H9 (cell line): ENCODE results near the gene PTOV1. TPM values are rescaled to one million over a fixed set of nuclear protein-coding genes. Genes with fewer than 3 reads are reported as not detected.

ENCODE experiments used
- DNase-seq: peaks from one replicate; pipeline ENCODE4 v3.0.0-alpha.2; 2017
- H2AFZ ChIP-seq: one replicate; pipeline ENCODE4 v1.6.1; 2013; ENCODE audit warnings: mild to moderate bottlenecking, low read length, control low read depth, moderate library complexity
- H2AK5ac ChIP-seq: 2 replicates; pipeline ENCODE4 v1.6.1; 2013; ENCODE audit warnings: low read length, control low read depth, mixed read lengths; ENCODE audit not compliant: insufficient read length
- H2BK120ac ChIP-seq: one replicate; pipeline ENCODE4 v1.6.1; 2013; ENCODE audit warnings: low read depth, mild to moderate bottlenecking, low read length, control low read depth, inconsistent platforms; ENCODE audit not compliant: poor library complexity, severe bottlenecking
- H2BK12ac ChIP-seq: 2 replicates; pipeline ENCODE4 v1.6.1; 2013; ENCODE audit warnings: low read length, control low read depth, mixed read lengths, low read depth; ENCODE audit not compliant: insufficient read length
- H2BK15ac ChIP-seq: 2 replicates; pipeline ENCODE4 v1.6.1; 2013; ENCODE audit warnings: low read depth, low read length, control low read depth
- H2BK20ac ChIP-seq: one replicate; pipeline ENCODE4 v1.6.1; 2013; ENCODE audit warnings: low read depth, mild to moderate bottlenecking, low read length, control low read depth, inconsistent platforms; ENCODE audit not compliant: poor library complexity, severe bottlenecking
- H2BK5ac ChIP-seq: 2 replicates; pipeline ENCODE4 v1.6.1; 2013; ENCODE audit warnings: low read length, control low read depth, mixed read lengths; ENCODE audit not compliant: insufficient read length
- H3K14ac ChIP-seq: 2 replicates; pipeline ENCODE4 v1.6.1; 2013; ENCODE audit warnings: low read length, control low read depth; ENCODE audit not compliant: insufficient read depth
- H3K18ac ChIP-seq: 2 replicates; pipeline ENCODE4 v1.6.1; 2013; ENCODE audit warnings: low read depth, mild to moderate bottlenecking, mixed read lengths, low read length, control low read depth; ENCODE audit not compliant: insufficient read length
- H3K23ac ChIP-seq: 2 replicates; pipeline ENCODE4 v1.6.1; 2013; ENCODE audit warnings: low read length, control low read depth, mixed read lengths, low read depth; ENCODE audit not compliant: insufficient read length
- H3K23me2 ChIP-seq: 2 replicates; pipeline ENCODE4 v1.6.1; 2013; ENCODE audit warnings: low read depth, mild to moderate bottlenecking, mixed read lengths, low read length, control low read depth; ENCODE audit not compliant: insufficient read length, poor library complexity, severe bottlenecking
- H3K27ac ChIP-seq: 2 replicates; pipeline ENCODE4 v1.5.1; 2013; ENCODE audit warnings: low read length, control low read depth, mixed read lengths, low read depth; ENCODE audit not compliant: insufficient read length
- H3K27me3 ChIP-seq: 2 replicates; pipeline ENCODE4 v1.6.1; 2013; ENCODE audit warnings: low read length, control low read depth, inconsistent platforms; ENCODE audit not compliant: insufficient read depth
- H3K4ac ChIP-seq: 2 replicates; pipeline ENCODE4 v1.6.1; 2013; ENCODE audit warnings: low read depth, mild to moderate bottlenecking, control low read depth, inconsistent platforms, low read length, moderate library complexity
- H3K4me1 ChIP-seq: 2 replicates; pipeline ENCODE4 v1.6.1; 2013; ENCODE audit warnings: low read length, control low read depth, inconsistent platforms; ENCODE audit not compliant: insufficient read depth
- H3K4me2 ChIP-seq: 2 replicates; pipeline ENCODE4 v1.6.1; 2013; ENCODE audit warnings: low read length, control low read depth, mixed read lengths; ENCODE audit not compliant: insufficient read length, insufficient read depth
- H3K56ac ChIP-seq: 2 replicates; pipeline ENCODE4 v1.6.1; 2013; ENCODE audit warnings: low read depth, mild to moderate bottlenecking, mixed read lengths, low read length, control low read depth; ENCODE audit not compliant: insufficient read length
- H3K79me1 ChIP-seq: 2 replicates; pipeline ENCODE4 v1.6.1; 2013; ENCODE audit warnings: low read depth, mild to moderate bottlenecking, moderate library complexity, low read length, control low read depth, inconsistent platforms; ENCODE audit not compliant: insufficient read depth, poor library complexity, severe bottlenecking
- H3K79me2 ChIP-seq: 2 replicates; pipeline ENCODE4 v1.6.1; 2013; ENCODE audit warnings: low read length, control low read depth, inconsistent platforms; ENCODE audit not compliant: insufficient read depth
- H3K9ac ChIP-seq: 2 replicates; pipeline ENCODE4 v1.6.1; 2013; ENCODE audit warnings: low read length, control low read depth, mixed read lengths; ENCODE audit not compliant: insufficient read length; ENCODE audit errors: extremely low read depth
- H3K9me3 ChIP-seq: one replicate; pipeline ENCODE4 v1.6.1; 2013; ENCODE audit warnings: low read depth, low read length, inconsistent platforms; ENCODE audit not compliant: control insufficient read depth
- H3T11ph ChIP-seq: one replicate; pipeline ENCODE4 v1.6.1; 2013; ENCODE audit warnings: mild to moderate bottlenecking, low read length, control low read depth, inconsistent platforms
- H4K20me1 ChIP-seq: one replicate; pipeline ENCODE4 v1.6.1; 2013; ENCODE audit not compliant: control insufficient read depth, insufficient read length, insufficient read depth
- H4K5ac ChIP-seq: 2 replicates; pipeline ENCODE4 v1.6.1; 2013; ENCODE audit warnings: low read depth, mild to moderate bottlenecking, mixed read lengths, low read length, control low read depth; ENCODE audit not compliant: insufficient read length
- H4K8ac ChIP-seq: replicated peaks from 2 replicates; pipeline ENCODE4 v1.6.1; 2013; ENCODE audit warnings: low read length, control low read depth, mixed read lengths, low read depth; ENCODE audit not compliant: insufficient read length
- H4K91ac ChIP-seq: 2 replicates; pipeline ENCODE4 v1.6.1; 2013; ENCODE audit warnings: low read depth, mild to moderate bottlenecking, moderate library complexity, mixed read lengths, low read length, control low read depth; ENCODE audit not compliant: insufficient read length
- H3K27ac Mint-ChIP-seq, 3 experiments: 2 replicates in 2 of 3; 3 replicates in 1 of 3; pipeline ENCODE4 v1.8.0; 2020 to 2021; ENCODE audit warnings: mixed read lengths in 3 of 3, mild to moderate bottlenecking in 1 of 3, moderate library complexity in 1 of 3
- H3K27me3 Mint-ChIP-seq: 2 replicates; pipeline ENCODE4 v1.8.0; 2021; ENCODE audit warnings: low read depth, mild to moderate bottlenecking, moderate library complexity, mixed read lengths
- H3K36me3 Mint-ChIP-seq, 3 experiments: 2 replicates in 2 of 3; 3 replicates in 1 of 3; pipeline ENCODE4 v1.8.0; 2020 to 2021; ENCODE audit warnings: low read depth in 3 of 3, mixed read lengths in 3 of 3; ENCODE audit not compliant: insufficient read depth in 1 of 3
- H3K4me1 Mint-ChIP-seq, 2 experiments: 2 replicates each; pipeline ENCODE4 v1.8.0; 2020; ENCODE audit warnings: mixed read lengths in 2 of 2
- H3K4me3 Mint-ChIP-seq, 2 experiments: 2 replicates in 1 of 2; 3 replicates in 1 of 2; pipeline ENCODE4 v1.8.0; 2020 to 2021; ENCODE audit warnings: mild to moderate bottlenecking in 2 of 2, mixed read lengths in 2 of 2, moderate library complexity in 1 of 2
- H3K9me3 Mint-ChIP-seq, 2 experiments: 2 replicates in 1 of 2; 3 replicates in 1 of 2; pipeline ENCODE4 v1.8.0; 2020; ENCODE audit warnings: mild to moderate bottlenecking in 2 of 2, mixed read lengths in 2 of 2, moderate library complexity in 1 of 2
- WGBS: extraction: QIAGEN DNeasy Blood & Tissue Kit; methylation state at CpG from one replicate; pipeline ENCODE4 v1.1.7; 2013; ENCODE audit warnings: missing lambda C conversion rate, low lambda C conversion rate, mixed read lengths; ENCODE audit not compliant: insufficient read length; ENCODE audit errors: extremely low coverage; 5-methylcytosine and 5-hydroxymethylcytosine counted together
- total RNA-seq: library from RNA; stranded (reverse); gene quantifications from 2 replicates; pipeline ENCODE4 v1.2.1, GENCODE V29; 2021
- TF ChIP-seq, protein P1 (sequence below): fragments of 200-600 bp; sonication (generic); conservative IDR thresholded peaks from 3 replicates; pipeline ENCODE4 v1.8.0; 2021; ENCODE audit warnings: antibody characterized with exemption, mild to moderate bottlenecking

Gene PTOV1
- total RNA-seq, 1 experiment from 2014 or later: 309 TPM

DNA sequence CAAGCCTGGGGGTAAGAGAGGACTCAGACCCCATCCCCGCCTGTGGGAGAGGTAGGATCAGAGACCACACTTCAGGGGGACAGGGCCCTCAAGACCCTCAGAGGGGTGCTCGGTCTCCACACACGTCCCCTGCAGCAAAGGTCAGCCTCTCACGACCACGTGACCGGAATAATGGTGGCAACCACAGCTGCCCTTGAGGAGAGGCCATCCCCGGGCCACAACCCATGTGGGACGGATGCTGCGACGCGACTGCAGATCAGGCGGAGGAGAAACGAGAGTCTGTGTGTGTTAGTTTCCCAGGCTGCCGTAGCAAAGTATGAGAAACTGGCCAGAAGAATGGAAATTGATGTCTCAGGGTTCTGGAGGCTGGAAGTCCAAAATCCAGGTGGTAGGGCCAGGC lies 23.9 kb upstream of the PTOV1 start:
- H2BK120ac ChIP-seq: no peak overlapping the region
- H3K4ac ChIP-seq: no peak overlapping the region
- H4K8ac ChIP-seq: no peak overlapping the region
- H3K27me3 ChIP-seq: no peaks in the 10 kb centered on the region
- Mint-ChIP-seq H3K9me3 (no peaks in the 10 kb centered on the region), H3K36me3 (peaks cover 5 to 40% (median 33%) of the 10 kb centered on the region in 3 experiments; a peak in 6 of 7 replicates), H3K27me3 (no peaks in the 10 kb centered on the region), H3K4me1 (no peaks in the 10 kb centered on the region), H3K4me3 (no peak overlapping the region), H3K27ac (peak overlapping the region in 2 of 3 experiments; percentile 41 to 87; a peak in 2 of 7 replicates)
- no peak overlapping the region for H3K56ac ChIP-seq
- no peak overlapping the region for H3K27ac ChIP-seq
- H4K20me1 ChIP-seq: no peaks in the 10 kb centered on the region
- no peak overlapping the region for H2BK20ac ChIP-seq
- H3K23ac ChIP-seq: no peak overlapping the region
- no peaks in the 10 kb centered on the region for H3K9me3 ChIP-seq
- DNase-seq: no peak
- no peak overlapping the region for H4K91ac ChIP-seq
- H3K4me2 ChIP-seq: no peak overlapping the region
- no peak overlapping the region for H4K5ac ChIP-seq
- H3K18ac ChIP-seq: no peak overlapping the region
- no peaks in the 10 kb centered on the region for H3K23me2 ChIP-seq
- no peak overlapping the region for H3T11ph ChIP-seq
- no peaks in the 10 kb centered on the region for H3K4me1 ChIP-seq
- no peaks in the 10 kb centered on the region for H3K79me1 ChIP-seq
- no peak overlapping the region for H2BK15ac ChIP-seq
- no peak overlapping the region for H2AK5ac ChIP-seq
- H2BK5ac ChIP-seq: no peak overlapping the region
- no peaks in the 10 kb centered on the region for H3K79me2 ChIP-seq
- TF ChIP-seq, protein P1, sequence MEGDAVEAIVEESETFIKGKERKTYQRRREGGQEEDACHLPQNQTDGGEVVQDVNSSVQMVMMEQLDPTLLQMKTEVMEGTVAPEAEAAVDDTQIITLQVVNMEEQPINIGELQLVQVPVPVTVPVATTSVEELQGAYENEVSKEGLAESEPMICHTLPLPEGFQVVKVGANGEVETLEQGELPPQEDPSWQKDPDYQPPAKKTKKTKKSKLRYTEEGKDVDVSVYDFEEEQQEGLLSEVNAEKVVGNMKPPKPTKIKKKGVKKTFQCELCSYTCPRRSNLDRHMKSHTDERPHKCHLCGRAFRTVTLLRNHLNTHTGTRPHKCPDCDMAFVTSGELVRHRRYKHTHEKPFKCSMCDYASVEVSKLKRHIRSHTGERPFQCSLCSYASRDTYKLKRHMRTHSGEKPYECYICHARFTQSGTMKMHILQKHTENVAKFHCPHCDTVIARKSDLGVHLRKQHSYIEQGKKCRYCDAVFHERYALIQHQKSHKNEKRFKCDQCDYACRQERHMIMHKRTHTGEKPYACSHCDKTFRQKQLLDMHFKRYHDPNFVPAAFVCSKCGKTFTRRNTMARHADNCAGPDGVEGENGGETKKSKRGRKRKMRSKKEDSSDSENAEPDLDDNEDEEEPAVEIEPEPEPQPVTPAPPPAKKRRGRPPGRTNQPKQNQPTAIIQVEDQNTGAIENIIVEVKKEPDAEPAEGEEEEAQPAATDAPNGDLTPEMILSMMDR: no peak
- H2AFZ ChIP-seq: no peak overlapping the region
- no peak overlapping the region for H2BK12ac ChIP-seq
- no peak overlapping the region for H3K14ac ChIP-seq
- no CpG with 5 or more reads among the region's 14 CpGs for WGBS
- no peak overlapping the region for H3K9ac ChIP-seq
